ENCODE data around the gene THAP11. TPM values are rescaled to one million over a fixed set of nuclear protein-coding genes. Genes with fewer than 3 reads are reported as not detected.

THAP11 gene
- polyA plus RNA-seq, 2 of the 4 experiments (the other 2 are of a cell fraction): 30.9 to 33.2 TPM

- TF ChIP-seq BCL3 (IDR thresholded peaks at IDR 0.05) (peak; percentile 73), RNF2 (IDR thresholded peaks at IDR 0.05; ENCODE audit: borderline replicate concordance, low read depth) (no peak), MYC (IDR thresholded peaks at IDR 0.05; ENCODE audit: borderline replicate concordance, low read length) (no peak), HOXB5 (CRISPR knock-in tag; IDR thresholded peaks at IDR 0.05) (no peak), FOSL2 (IDR thresholded peaks at IDR 0.05) (no peak), FOSL2 (CRISPR knock-in tag; IDR thresholded peaks at IDR 0.05) (0 out of 2 replicates have a peak, but pooled peaks have one; percentile 6), CHD2 (IDR thresholded peaks at IDR 0.05; ENCODE audit: low read length, partially characterized antibody) (no peak), CBX8 (IDR thresholded peaks at IDR 0.05) (no peak), POLR2AphosphoS2 (conservative IDR thresholded peaks at IDR 0.05; ENCODE audit: low read length) (0 out of 2 replicates have a peak, but pooled peaks have one; percentile 64), KDM1A (IDR thresholded peaks at IDR 0.05; ENCODE audit: low read depth) (no peak), ATOH8 (CRISPR knock-in tag; IDR thresholded peaks at IDR 0.05; ENCODE audit: low read depth) (no peak), BHLHE40 (IDR thresholded peaks at IDR 0.05; ENCODE audit: low read depth, low read length) (no peak), CTCF (IDR thresholded peaks at IDR 0.05) (no peak), NPAS2 (CRISPR knock-in tag; IDR thresholded peaks at IDR 0.05; ENCODE audit: borderline replicate concordance) (no peak), ZSCAN20 (CRISPR knock-in tag; IDR thresholded peaks at IDR 0.05) (no peak), POLR2A (IDR thresholded peaks at IDR 0.05; ENCODE audit: low read length) (peak; percentile 83), JUN (IDR thresholded peaks at IDR 0.05) (peak; percentile 72 to 96; a peak in 4 of 5 replicates), HOXA7 (CRISPR knock-in tag; IDR thresholded peaks at IDR 0.05) (no peak), E2F6 (IDR thresholded peaks at IDR 0.05; ENCODE audit: borderline replicate concordance, low read depth) (peak; percentile 47; the same call in 1 of the 2 replicates), CHD4 (IDR thresholded peaks at IDR 0.05; ENCODE audit: borderline replicate concordance) (no peak), HEYL (CRISPR knock-in tag; IDR thresholded peaks at IDR 0.05) (no peak), TFCP2L1 (CRISPR knock-in tag; IDR thresholded peaks at IDR 0.05) (peak; percentile 40; the same call in 1 of the 2 replicates), EP300 (IDR thresholded peaks at IDR 0.05) (peak in 1 of 2 experiments; percentile 7; a peak in 1 of 5 replicates), EHMT2 (IDR thresholded peaks at IDR 0.05; ENCODE audit: low read depth) (no peak), RAD21 (conservative IDR thresholded peaks at IDR 0.05 in 1 of 2, IDR thresholded peaks at IDR 0.05 in 1 of 2) (no peak), TP53 (CRISPR knock-in tag; IDR thresholded peaks at IDR 0.05) (no peak; the same call in 1 of the 2 replicates), MAX (IDR thresholded peaks at IDR 0.05) (peak; percentile 88), NR3C1 (IDR thresholded peaks at IDR 0.05) (no peak), CEBPB (IDR thresholded peaks at IDR 0.05) (no peak), RFX5 (IDR thresholded peaks at IDR 0.05) (no peak), ELK1 (IDR thresholded peaks at IDR 0.05; ENCODE audit: low read depth, low read length) (0 out of 2 replicates have a peak, but pooled peaks have one; percentile 55), USF2 (IDR thresholded peaks at IDR 0.05) (no peak), EHF (CRISPR knock-in tag; IDR thresholded peaks at IDR 0.05) (no peak), RARB (CRISPR knock-in tag; IDR thresholded peaks at IDR 0.05) (no peak; the same call in 1 of the 2 replicates)
Measured at GRCh38 chr16:67872631-67873434, 30.7 kb downstream of the THAP11 start, which contains the start of gene EDC4 (continued).

Measured in A549 (cell line).